COR-L47 (cell line): ENCODE results near the gene SLC6A6.
"Not testable (repeated sequence)": the region's sequence is repeated elsewhere in the genome, so short reads cannot be mapped to it uniquely, and the experiment has no call there.

Source experiments
- DNase-seq: peaks from one replicate; lab custom pipeline; 2025; lab: John Stamatoyannopoulos, UW

SLC6A6 gene

GRCh38 chr3:14398797-14399106 lies 3.7 kb upstream of the SLC6A6 start:
- DNase-seq: no peak

- no peak for DNase-seq
Measured at GRCh38 chr3:14401692-14402303, 608 bp upstream of the SLC6A6 start.

GRCh38 chr3:14403619-14404155 lies 1.3 kb downstream of the SLC6A6 start:
- DNase-seq: no peak

GRCh38 chr3:14404186-14404585 lies 1.8 kb downstream of the SLC6A6 start:
- DNase-seq: no peak

- DNase-seq: no peak
Measured at GRCh38 chr3:14404631-14405359, 2.4 kb downstream of the SLC6A6 start.

- no peak for DNase-seq
Measured at GRCh38 chr3:14405360-14406238, 3.2 kb downstream of the SLC6A6 start.

GRCh38 chr3:14406336-14406735 lies 3.9 kb downstream of the SLC6A6 start:
- no peak for DNase-seq

GRCh38 chr3:14406766-14407165 lies 4.4 kb downstream of the SLC6A6 start:
- no peak for DNase-seq

- no peak for DNase-seq
Measured at GRCh38 chr3:14407203-14407602, 4.8 kb downstream of the SLC6A6 start.

- not testable (repeated sequence) for DNase-seq
Measured at GRCh38 chr3:14409779-14410063, 7.3 kb downstream of the SLC6A6 start.

GRCh38 chr3:14410106-14410502 lies 7.7 kb downstream of the SLC6A6 start:
- DNase-seq: no peak

GRCh38 chr3:14410503-14411165 lies 8.2 kb downstream of the SLC6A6 start:
- DNase-seq: no peak

- DNase-seq: no peak
Measured at GRCh38 chr3:14411166-14411526, 8.7 kb downstream of the SLC6A6 start.

- no peak for DNase-seq
Measured at GRCh38 chr3:14411988-14412387, 9.6 kb downstream of the SLC6A6 start.

GRCh38 chr3:14412831-14413380 lies 10.5 kb downstream of the SLC6A6 start:
- no peak for DNase-seq

GRCh38 chr3:14413381-14414071 lies 11.1 kb downstream of the SLC6A6 start:
- no peak for DNase-seq

GRCh38 chr3:14414846-14415464 lies 12.5 kb downstream of the SLC6A6 start:
- DNase-seq: no peak

- no peak for DNase-seq
Measured at GRCh38 chr3:14415501-14415900, 13.1 kb downstream of the SLC6A6 start.

GRCh38 chr3:14416453-14416852 lies 14.0 kb downstream of the SLC6A6 start:
- no peak for DNase-seq

- no peak for DNase-seq
Measured at GRCh38 chr3:14418296-14419250, 16.2 kb downstream of the SLC6A6 start.
